ENCODE measurements around the gene UQCRQ. TPM values are rescaled to one million over a fixed set of nuclear protein-coding genes. Genes with fewer than 3 reads are reported as not detected.

Gene UQCRQ
- total and polyA plus RNA-seq, 2 donors (not counting 3 experiments of a cell fraction or from before 2014, with no cell fraction given): 246 to 390 TPM

- no peaks in the 10 kb centered on the region for H3K4me1 ChIP-seq (ENCODE audit: control insufficient read depth, extremely low read depth, insufficient read depth, low read length)
- TF ChIP-seq MYC (IDR thresholded peaks at IDR 0.05; ENCODE audit: low read depth, low read length) (no peak), FOS (IDR thresholded peaks at IDR 0.05; ENCODE audit: borderline replicate concordance, insufficient read depth, low read length) (no peak), EZH2 (IDR thresholded peaks at IDR 0.05; ENCODE audit: borderline replicate concordance, low read depth, low read length, severe bottlenecking) (no peak), JUN (IDR thresholded peaks at IDR 0.05; ENCODE audit: borderline replicate concordance, insufficient read depth, insufficient read length, low read depth) (no peak), POLR2A (IDR thresholded peaks at IDR 0.05; ENCODE audit: low read depth, low read length) (no peak), GATA2 (IDR thresholded peaks at IDR 0.05; ENCODE audit: insufficient read depth, insufficient read length, low read depth, low read length) (no peak), CTCF (IDR thresholded peaks at IDR 0.05; ENCODE audit: extremely low read depth in 1 of 2, insufficient read depth in 1 of 2, low read depth in 1 of 2, low read length in 2 of 2) (no peak), POLR2AphosphoS5 (IDR thresholded peaks at IDR 0.05; ENCODE audit: insufficient read depth, low read depth, low read length) (no peak)
- TF ChIP-seq, protein P1, sequence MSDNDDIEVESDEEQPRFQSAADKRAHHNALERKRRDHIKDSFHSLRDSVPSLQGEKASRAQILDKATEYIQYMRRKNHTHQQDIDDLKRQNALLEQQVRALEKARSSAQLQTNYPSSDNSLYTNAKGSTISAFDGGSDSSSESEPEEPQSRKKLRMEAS (IDR thresholded peaks at IDR 0.05; ENCODE audit: insufficient read depth, insufficient read length): no peak
- H3K9ac ChIP-seq (replicated peaks; ENCODE audit: extremely low read depth, insufficient read depth, low read length): no peak overlapping the region
- no peak overlapping the region for H3K4me3 ChIP-seq (replicated peaks in 1 of 3; ENCODE audit: insufficient read depth in 1 of 3, low read depth in 1 of 3, low read length in 3 of 3)
- no peak overlapping the region for H3K4me2 ChIP-seq (ENCODE audit: insufficient read depth, low read length)
- CTCF ChIA-PET: interaction anchor here (1.1 to 2.0 kb wide), 6 partner anchors 19 to 333 kb away, joined by 3 to 6 read pairs (median 3); no protein-coding TSS in a partner anchor
- H4K20me1 ChIP-seq (replicated peaks; ENCODE audit: control insufficient read depth, extremely low read depth, insufficient read depth, low read length): no peaks in the 10 kb centered on the region
- intact Hi-C loops (cut with micrococcal nuclease) (no loop called here), dilution Hi-C loops (cut with MboI; ENCODE audit: extremely low pct_ligation_motif_present, low sequenced_read_pairs) (no loop called here)
- H2AFZ ChIP-seq (ENCODE audit: low read depth, low read length): no peak overlapping the region
- H3K79me2 ChIP-seq (ENCODE audit: control insufficient read depth, insufficient read depth, low read length): no peaks in the 10 kb centered on the region
- FAIRE-seq (no peak), DNase-seq (ENCODE audit: low read depth, low spot score) (no peak)
- H3K9me3 ChIP-seq (replicated peaks; ENCODE audit: control insufficient read depth, insufficient read depth, low read length): no peaks in the 10 kb centered on the region
- BruUV-seq (replicated peaks): no TSS peak
- H3K27me3 ChIP-seq (ENCODE audit: control insufficient read depth in 2 of 2, insufficient read depth in 2 of 2, low read length in 2 of 2): peaks cover 0 to 8% of the 10 kb centered on the region in 2 experiments
- no peak overlapping the region for H3K27ac ChIP-seq (ENCODE audit: insufficient read depth, low read depth, low read length)
- H3K9me1 ChIP-seq (replicated peaks; ENCODE audit: control insufficient read depth, extremely low read depth, insufficient read depth, low read length): no peaks in the 10 kb centered on the region
- H3K36me3 ChIP-seq (ENCODE audit: control insufficient read depth in 2 of 2, extremely low read depth in 1 of 2, insufficient read depth in 2 of 2, low read length in 2 of 2): no peaks in the 10 kb centered on the region
- POLR2A ChIA-PET: no interaction called here
Measured at GRCh38 chr5:132859889-132860437, 6.5 kb upstream of the UQCRQ start.
